HepG2 (cell line): ENCODE data around the gene CDC42BPG. TPM values are rescaled to one million over a fixed set of nuclear protein-coding genes. Genes with fewer than 3 reads are reported as not detected.

Source experiments
- CHD4 ChIP-seq: fragments of 200-600 bp; sonication (generic); IDR thresholded peaks from 2 replicates; pipeline ENCODE4 v1.7.0; 2017; ENCODE audit warnings: mild to moderate bottlenecking, low read length, borderline replicate concordance
- FOSL2 ChIP-seq: sonication (generic); formaldehyde crosslinking; IDR thresholded peaks from 2 replicates; pipeline ENCODE4 v1.4.0; 2020; ENCODE audit warnings: missing genetic modification reagents
- FOXM1 ChIP-seq: sonication (generic); formaldehyde crosslinking; IDR thresholded peaks from 2 replicates; pipeline ENCODE4 v1.5.0; 2020; ENCODE audit warnings: missing genetic modification reagents
- JARID2 ChIP-seq: sonication (generic); formaldehyde crosslinking; IDR thresholded peaks from 2 replicates; pipeline ENCODE4 v1.8.1; 2023; ENCODE audit warnings: missing genetic modification reagents, inconsistent platforms; ENCODE audit not compliant: insufficient replicate concordance
- KLF12 ChIP-seq: sonication (generic); formaldehyde crosslinking; IDR thresholded peaks from 2 replicates; pipeline ENCODE4 v1.4.0; 2020; ENCODE audit warnings: missing genetic modification reagents, borderline replicate concordance
- MAFG ChIP-seq: sonication (generic); formaldehyde crosslinking; IDR thresholded peaks from 2 replicates; pipeline ENCODE4 v1.5.1; 2020; ENCODE audit warnings: mild to moderate bottlenecking, missing genetic modification reagents
- MTA1 ChIP-seq: sonication (generic); formaldehyde crosslinking; IDR thresholded peaks from 2 replicates; pipeline ENCODE4 v1.4.0; 2020; ENCODE audit warnings: missing genetic modification reagents, mild to moderate bottlenecking, borderline replicate concordance
- NCOA2 ChIP-seq: sonication (generic); formaldehyde crosslinking; IDR thresholded peaks from 2 replicates; pipeline ENCODE4 v1.8.0; 2022; ENCODE audit warnings: inconsistent platforms
- PITX1 ChIP-seq: sonication (generic); formaldehyde crosslinking; IDR thresholded peaks from 2 replicates; pipeline ENCODE4 v1.5.1; 2020; ENCODE audit warnings: mild to moderate bottlenecking, missing genetic modification reagents
- REXO4 ChIP-seq: sonication (generic); formaldehyde crosslinking; IDR thresholded peaks from 2 replicates; pipeline ENCODE4 v1.8.0; 2022; ENCODE audit warnings: missing genetic modification reagents, mild to moderate bottlenecking, borderline replicate concordance
- TARDBP ChIP-seq: sonication (generic); formaldehyde crosslinking; IDR thresholded peaks from 2 replicates; pipeline ENCODE4 v1.8.0; 2022; ENCODE audit warnings: mild to moderate bottlenecking, missing genetic modification reagents
- TBX2 ChIP-seq: sonication (generic); formaldehyde crosslinking; IDR thresholded peaks from 2 replicates; pipeline ENCODE4 v1.5.0; 2020; ENCODE audit warnings: missing genetic modification reagents, mild to moderate bottlenecking, borderline replicate concordance
- YEATS2 ChIP-seq: sonication (generic); formaldehyde crosslinking; IDR thresholded peaks from 2 replicates; pipeline ENCODE4 v1.4.0; 2020; ENCODE audit warnings: missing genetic modification reagents, borderline replicate concordance
- ZMAT3 ChIP-seq: sonication (generic); formaldehyde crosslinking; conservative IDR thresholded peaks from 2 replicates; pipeline ENCODE4 v1.7.0; 2021; ENCODE audit warnings: missing genetic modification reagents
- ZNF207 ChIP-seq: fragments of 450-650 bp; IDR thresholded peaks from 2 replicates; pipeline ENCODE4 v1.6.1; 2016; ENCODE audit warnings: antibody characterized with exemption, borderline replicate concordance
- ZNF333 ChIP-seq: sonication (generic); formaldehyde crosslinking; IDR thresholded peaks from 2 replicates; pipeline ENCODE4 v1.4.0; 2020; ENCODE audit warnings: mild to moderate bottlenecking, missing genetic modification reagents, borderline replicate concordance
- ZNF530 ChIP-seq: sonication (generic); formaldehyde crosslinking; IDR thresholded peaks from 2 replicates; pipeline ENCODE4 v1.5.0; 2020; ENCODE audit warnings: low read depth, mild to moderate bottlenecking, missing genetic modification reagents
- polyA plus RNA-seq, 8 experiments: library from polyadenylated mRNA; depleted of rRNA in 3 of 8; stranded (reverse) in 7 of 8; unstranded in 1 of 8; fragments of >200 nt; fragmentation: Illumina TruSeq in 4 of 8; extraction: Trizol in 4 of 8; gene quantifications; 2 replicates each; pipeline versions ENCODE4 v1.2.1 to v1.2.3, GENCODE V29; 2011 to 2016; ENCODE audit warnings: low read depth in 4 of 8, missing spikeins in 1 of 8, mixed read lengths in 1 of 8; ENCODE audit not compliant: insufficient read depth in 1 of 8
- total RNA-seq, 5 experiments: library from RNA; depleted of rRNA; stranded (reverse); fragments of >200 nt; fragmentation: Illumina TruSeq; extraction: Trizol; gene quantifications; 2 replicates each; pipeline ENCODE4 v1.2.3, GENCODE V29; 2016; ENCODE audit warnings: low read depth in 1 of 5
- TF ChIP-seq, protein P1 (sequence below): conservative IDR thresholded peaks from 2 replicates; pipeline ENCODE4 v1.6.1; 2018; ENCODE audit warnings: missing genetic modification reagents
- TF ChIP-seq, protein P2 (sequence below): IDR thresholded peaks from 2 replicates; pipeline ENCODE4 v1.6.1; 2016; ENCODE audit warnings: low read depth, borderline replicate concordance
- TF ChIP-seq, protein P3 (sequence below): IDR thresholded peaks from 2 replicates; pipeline ENCODE4 v1.6.1; 2016; ENCODE audit warnings: low read depth
- TF ChIP-seq, protein P4 (sequence below): IDR thresholded peaks from 2 replicates; pipeline ENCODE4 v1.6.1; 2018; ENCODE audit warnings: missing genetic modification reagents, mild to moderate bottlenecking, missing compliant biosample characterization
- TF ChIP-seq, protein P5 (sequence below): IDR thresholded peaks from 2 replicates; pipeline ENCODE4 v1.6.1; 2016; ENCODE audit warnings: control low read depth
- TF ChIP-seq, protein P6 (sequence below): IDR thresholded peaks from 2 replicates; pipeline ENCODE4 v1.6.1; 2016; ENCODE audit warnings: mild to moderate bottlenecking, missing biosample characterization, missing genetic modification reagents

CDC42BPG gene
- total and polyA plus RNA-seq, 2 of the 13 experiments (the other 11 are each of a cell fraction or from before 2014, with no cell fraction given): 0.55 to 1.4 TPM

DNA sequence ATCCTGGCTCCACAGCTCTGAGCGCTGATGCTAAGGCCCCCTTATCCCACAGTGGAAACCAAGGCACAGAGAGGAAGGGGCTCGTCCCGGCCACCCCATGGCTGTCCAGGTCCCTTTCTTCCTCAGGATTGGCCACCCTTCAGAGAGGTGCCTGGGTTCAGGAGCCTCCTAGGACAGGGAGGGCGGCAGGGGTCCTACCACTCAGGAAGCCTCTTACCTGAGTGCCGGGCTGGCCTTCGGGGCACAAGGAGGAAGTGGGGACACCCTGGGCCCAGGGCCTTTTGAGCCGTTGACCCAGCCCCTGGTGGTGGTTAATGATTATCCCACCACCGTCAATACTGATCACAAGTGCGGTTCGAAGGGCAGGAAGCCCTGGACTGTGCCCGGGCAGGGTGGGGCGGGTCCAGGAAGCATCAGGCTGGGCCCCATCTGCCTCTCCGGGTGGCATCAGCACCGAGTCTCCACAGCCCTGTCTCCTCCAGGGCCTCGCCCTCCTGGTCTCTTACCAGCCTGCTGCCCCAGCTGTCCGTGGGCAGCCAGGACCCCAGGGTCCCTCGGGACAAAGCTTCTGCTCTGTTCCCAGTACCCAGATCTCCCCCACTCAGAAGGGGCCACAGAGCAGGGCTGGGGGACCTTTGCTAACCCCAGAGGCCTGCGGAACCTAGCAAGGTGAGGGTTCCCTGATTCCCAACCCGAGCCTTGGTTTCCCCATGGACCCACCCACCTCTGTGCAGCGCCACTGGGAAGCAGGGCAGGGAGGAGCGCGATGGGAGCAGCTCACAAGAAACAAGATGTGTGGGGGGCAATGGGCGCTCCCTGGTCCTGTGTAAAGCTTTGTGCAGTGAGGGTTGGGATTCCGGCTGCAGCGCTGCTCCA lies 49.0 kb upstream of the CDC42BPG start (continued):
- TF ChIP-seq, protein P1, sequence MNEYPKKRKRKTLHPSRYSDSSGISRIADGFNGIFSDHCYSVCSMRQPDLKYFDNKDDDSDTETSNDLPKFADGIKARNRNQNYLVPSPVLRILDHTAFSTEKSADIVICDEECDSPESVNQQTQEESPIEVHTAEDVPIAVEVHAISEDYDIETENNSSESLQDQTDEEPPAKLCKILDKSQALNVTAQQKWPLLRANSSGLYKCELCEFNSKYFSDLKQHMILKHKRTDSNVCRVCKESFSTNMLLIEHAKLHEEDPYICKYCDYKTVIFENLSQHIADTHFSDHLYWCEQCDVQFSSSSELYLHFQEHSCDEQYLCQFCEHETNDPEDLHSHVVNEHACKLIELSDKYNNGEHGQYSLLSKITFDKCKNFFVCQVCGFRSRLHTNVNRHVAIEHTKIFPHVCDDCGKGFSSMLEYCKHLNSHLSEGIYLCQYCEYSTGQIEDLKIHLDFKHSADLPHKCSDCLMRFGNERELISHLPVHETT (CRISPR knock-in tag): no peak
- TF ChIP-seq, protein P2, sequence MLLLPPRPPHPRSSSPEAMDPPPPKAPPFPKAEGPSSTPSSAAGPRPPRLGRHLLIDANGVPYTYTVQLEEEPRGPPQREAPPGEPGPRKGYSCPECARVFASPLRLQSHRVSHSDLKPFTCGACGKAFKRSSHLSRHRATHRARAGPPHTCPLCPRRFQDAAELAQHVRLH (CRISPR knock-in tag): 0 out of 2 replicates have a peak, but pooled peaks have one; percentile 26
- TF ChIP-seq FOXM1 (CRISPR knock-in tag) (no peak), ZMAT3 (peak; percentile 59; the same call in 1 of the 2 replicates), TARDBP (peak; percentile 81), ZNF333 (CRISPR knock-in tag) (peak; percentile 27; the same call in 1 of the 2 replicates), ZNF207 (no peak), MAFG (no peak), TBX2 (CRISPR knock-in tag) (peak; percentile 85), FOSL2 (CRISPR knock-in tag) (peak; percentile 40; the same call in 1 of the 2 replicates), REXO4 (no peak), PITX1 (CRISPR knock-in tag) (peak; percentile 81; the same call in 1 of the 2 replicates), ZNF530 (no peak), CHD4 (no peak), JARID2 (CRISPR knock-in tag) (no peak), YEATS2 (CRISPR knock-in tag) (peak; percentile 45; the same call in 1 of the 2 replicates), KLF12 (CRISPR knock-in tag) (peak; percentile 89; the same call in 1 of the 2 replicates), NCOA2 (peak; percentile 77; the same call in 1 of the 2 replicates), MTA1 (CRISPR knock-in tag) (peak; percentile 74; the same call in 1 of the 2 replicates)
- TF ChIP-seq, protein P3, sequence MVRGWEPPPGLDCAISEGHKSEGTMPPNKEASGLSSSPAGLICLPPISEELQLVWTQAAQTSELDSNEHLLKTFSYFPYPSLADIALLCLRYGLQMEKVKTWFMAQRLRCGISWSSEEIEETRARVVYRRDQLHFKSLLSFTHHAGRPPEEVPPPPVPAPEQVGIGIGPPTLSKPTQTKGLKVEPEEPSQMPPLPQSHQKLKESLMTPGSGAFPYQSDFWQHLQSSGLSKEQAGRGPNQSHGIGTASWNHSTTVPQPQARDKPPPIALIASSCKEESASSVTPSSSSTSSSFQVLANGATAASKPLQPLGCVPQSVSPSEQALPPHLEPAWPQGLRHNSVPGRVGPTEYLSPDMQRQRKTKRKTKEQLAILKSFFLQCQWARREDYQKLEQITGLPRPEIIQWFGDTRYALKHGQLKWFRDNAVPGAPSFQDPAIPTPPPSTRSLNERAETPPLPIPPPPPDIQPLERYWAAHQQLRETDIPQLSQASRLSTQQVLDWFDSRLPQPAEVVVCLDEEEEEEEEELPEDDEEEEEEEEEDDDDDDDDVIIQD (CRISPR knock-in tag): no peak; the same call in 1 of the 2 replicates
- TF ChIP-seq, protein P4, sequence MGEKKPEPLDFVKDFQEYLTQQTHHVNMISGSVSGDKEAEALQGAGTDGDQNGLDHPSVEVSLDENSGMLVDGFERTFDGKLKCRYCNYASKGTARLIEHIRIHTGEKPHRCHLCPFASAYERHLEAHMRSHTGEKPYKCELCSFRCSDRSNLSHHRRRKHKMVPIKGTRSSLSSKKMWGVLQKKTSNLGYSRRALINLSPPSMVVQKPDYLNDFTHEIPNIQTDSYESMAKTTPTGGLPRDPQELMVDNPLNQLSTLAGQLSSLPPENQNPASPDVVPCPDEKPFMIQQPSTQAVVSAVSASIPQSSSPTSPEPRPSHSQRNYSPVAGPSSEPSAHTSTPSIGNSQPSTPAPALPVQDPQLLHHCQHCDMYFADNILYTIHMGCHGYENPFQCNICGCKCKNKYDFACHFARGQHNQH (CRISPR knock-in tag): peak; percentile 76; the same call in 1 of the 2 replicates
- TF ChIP-seq, protein P5, sequence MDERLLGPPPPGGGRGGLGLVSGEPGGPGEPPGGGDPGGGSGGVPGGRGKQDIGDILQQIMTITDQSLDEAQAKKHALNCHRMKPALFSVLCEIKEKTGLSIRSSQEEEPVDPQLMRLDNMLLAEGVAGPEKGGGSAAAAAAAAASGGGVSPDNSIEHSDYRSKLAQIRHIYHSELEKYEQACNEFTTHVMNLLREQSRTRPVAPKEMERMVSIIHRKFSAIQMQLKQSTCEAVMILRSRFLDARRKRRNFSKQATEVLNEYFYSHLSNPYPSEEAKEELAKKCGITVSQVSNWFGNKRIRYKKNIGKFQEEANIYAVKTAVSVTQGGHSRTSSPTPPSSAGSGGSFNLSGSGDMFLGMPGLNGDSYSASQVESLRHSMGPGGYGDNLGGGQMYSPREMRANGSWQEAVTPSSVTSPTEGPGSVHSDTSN: no peak
- TF ChIP-seq, protein P6, sequence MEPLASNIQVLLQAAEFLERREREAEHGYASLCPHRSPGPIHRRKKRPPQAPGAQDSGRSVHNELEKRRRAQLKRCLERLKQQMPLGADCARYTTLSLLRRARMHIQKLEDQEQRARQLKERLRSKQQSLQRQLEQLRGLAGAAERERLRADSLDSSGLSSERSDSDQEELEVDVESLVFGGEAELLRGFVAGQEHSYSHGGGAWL (CRISPR knock-in tag): peak; percentile 77; the same call in 1 of the 2 replicates
